A673 (cell line): ENCODE measurements around the gene ZSCAN5C. TPM values are rescaled to one million over a fixed set of nuclear protein-coding genes. Genes with fewer than 3 reads are reported as not detected.

Experiments
- Bru-seq: library from RNA; stranded (reverse); fragments of 400-500 nt; gene quantifications from one replicate; lab custom pipeline; 2021; lab: Mats Ljungman, UMichigan
- BruChase-seq, 2 experiments: library from RNA; stranded (reverse); fragments of 400-500 nt; gene quantifications; one replicate each; lab custom pipeline; 2021; lab: Mats Ljungman, UMichigan
- BruUV-seq: library from RNA; stranded (reverse); fragments of 400-500 nt; replicated peaks from 2 replicates; lab custom pipeline; 2021; lab: Mats Ljungman, UMichigan
- CTCF ChIA-PET: fragments of 300-600 bp; sonication (Branson Sonifier 250); formaldehyde crosslinking; loops from one replicate; lab custom pipeline; 2022; ENCODE audit warnings: antibody characterized with exemption; lab: Charles Lee
- POLR2A ChIA-PET: fragments of 300-600 bp; sonication (Branson Sonifier 250); formaldehyde crosslinking; loops from one replicate; lab custom pipeline; 2022; ENCODE audit warnings: antibody characterized with exemption; ENCODE audit not compliant: low non-redundant PET; lab: Charles Lee
- DNase-seq: peaks from one replicate; pipeline ENCODE4 v3.0.0-alpha.2; 2015; ENCODE audit warnings: low spot score
- H3K27ac ChIP-seq: fragments of 200-600 bp; sonication (generic); 2 replicates; pipeline ENCODE4 v1.5.1; 2016; ENCODE audit warnings: mixed run types, low read depth, mild to moderate bottlenecking, mixed read lengths, antibody characterized with exemption, low read length; ENCODE audit not compliant: poor library complexity, severe bottlenecking
- H3K27me3 ChIP-seq: fragments of 200-600 bp; sonication (generic); replicated peaks from 2 replicates; pipeline ENCODE4 v1.6.1; 2017; ENCODE audit warnings: mixed run types, low read depth, mild to moderate bottlenecking, mixed read lengths, antibody characterized with exemption, low read length; ENCODE audit not compliant: insufficient read depth, poor library complexity
- H3K36me3 ChIP-seq: fragments of 200-600 bp; sonication (generic); 2 replicates; pipeline ENCODE4 v1.6.1; 2016; ENCODE audit warnings: mixed run types, mild to moderate bottlenecking, mixed read lengths, antibody characterized with exemption, low read length; ENCODE audit not compliant: insufficient read depth, poor library complexity, severe bottlenecking
- H3K4me1 ChIP-seq: fragments of 200-600 bp; sonication (generic); 2 replicates; pipeline ENCODE4 v1.6.1; 2017; ENCODE audit warnings: mixed run types, mild to moderate bottlenecking, mixed read lengths, antibody characterized with exemption, low read length; ENCODE audit not compliant: insufficient read depth, poor library complexity, severe bottlenecking
- H3K4me3 ChIP-seq: fragments of 200-600 bp; sonication (generic); 2 replicates; pipeline ENCODE4 v1.5.1; 2016; ENCODE audit warnings: low read depth, mixed run types, mild to moderate bottlenecking, mixed read lengths, low read length; ENCODE audit not compliant: poor library complexity, severe bottlenecking
- H3K9me3 ChIP-seq: fragments of 200-600 bp; sonication (generic); 2 replicates; pipeline ENCODE4 v1.6.1; 2016; ENCODE audit warnings: mixed run types, low read depth, mild to moderate bottlenecking, mixed read lengths, antibody characterized with exemption, low read length; ENCODE audit not compliant: poor library complexity, severe bottlenecking
- EZH2 ChIP-seq: fragments of 200-600 bp; sonication (generic); IDR thresholded peaks from 2 replicates; pipeline ENCODE4 v1.6.1; 2017; ENCODE audit warnings: borderline replicate concordance, low read depth, mild to moderate bottlenecking, mixed read lengths, antibody characterized with exemption, low read length; ENCODE audit not compliant: poor library complexity, severe bottlenecking
- intact Hi-C: fragments of 100-400 bp; cut with micrococcal nuclease; formaldehyde crosslinking; loops from one replicate; pipeline ENCODE4 v1.10.0; 2022; ENCODE audit not compliant: unreplicated experiment
- long read RNA-seq: library from polyadenylated mRNA; stranded (forward); transcript quantifications from one replicate; pipeline ENCODE4 v2.0.0, GENCODE V29; 2022
- total RNA-seq: library from RNA; stranded (reverse); gene quantifications from 2 replicates; pipeline ENCODE4 v1.2.3, GENCODE V29; 2021
- TF ChIP-seq, protein P1 (sequence below): fragments of 300-800, 200-600 bp; sonication (generic); conservative IDR thresholded peaks from 2 replicates; pipeline ENCODE4 v1.5.1; 2017; ENCODE audit warnings: low read depth, mild to moderate bottlenecking, antibody characterized with exemption, low read length, moderate library complexity, mixed read lengths

ZSCAN5C gene, protein sequence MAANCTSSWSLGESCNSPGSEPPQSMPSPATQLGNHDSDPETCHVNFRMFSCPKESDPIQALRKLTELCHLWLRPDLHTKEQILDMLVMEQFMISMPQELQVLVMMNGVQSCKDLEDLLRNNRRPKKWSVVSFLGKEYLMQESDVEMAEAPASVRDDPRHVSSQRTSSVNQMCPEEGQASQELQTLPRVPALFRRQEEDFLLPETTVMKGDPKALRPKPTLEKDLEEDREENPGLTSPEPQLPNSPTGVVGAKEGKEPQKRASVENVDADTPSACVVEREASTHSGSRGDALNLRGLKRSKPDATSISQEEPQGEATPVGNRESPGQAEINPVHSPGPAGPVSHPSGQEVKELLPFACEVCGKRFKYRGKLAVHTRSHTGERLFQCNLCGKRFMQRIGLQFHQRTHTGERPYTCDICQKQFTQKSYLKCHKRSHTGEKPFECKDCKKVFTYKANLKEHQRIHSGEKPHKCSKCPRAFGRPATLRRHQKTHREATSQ
- total RNA-seq (not detected in 2 replicates), Bru-seq, nascent RNA (not detected), BruChase-seq, experiment 1, labeled RNA remaining after a 2-hour chase (not detected), BruChase-seq, experiment 2, labeled RNA remaining after a 6-hour chase (not detected)
- long read RNA-seq, result 0 reads

DNA sequence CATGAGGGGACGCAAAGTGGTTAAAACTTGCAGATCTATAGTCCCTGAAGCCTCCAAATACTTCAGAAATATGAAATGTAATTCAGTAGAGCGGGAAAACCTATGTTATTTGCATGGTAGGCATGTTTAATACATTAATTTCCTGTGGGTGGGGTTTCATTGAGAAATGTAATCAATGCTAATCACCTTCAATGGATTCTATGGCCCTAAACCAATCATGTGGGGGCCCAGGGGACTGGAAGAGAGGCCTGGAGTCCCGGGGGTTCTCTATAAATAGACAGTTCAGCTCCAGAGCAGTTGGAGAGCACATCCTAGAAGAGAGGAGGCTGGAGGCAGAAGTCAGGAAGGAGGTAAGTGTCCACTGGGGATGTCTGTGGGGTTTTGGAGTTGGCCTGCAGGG, at the start of gene ZSCAN5C:
ZSCAN5C (plus strand) TSS at position 301 of the 400 bp plus-strand sequence. CDS start 3,641 bp downstream, outside the sequence.
- H3K4me3 ChIP-seq, result no peak within 1 kb of the TSS
- CTCF ChIA-PET, result no interaction called here
- H3K27ac ChIP-seq, result no peak within 1 kb of the TSS
- no peaks in the 10 kb centered on the region for H3K4me1 ChIP-seq
- POLR2A ChIA-PET, result no interaction called here
- BruUV-seq, result no TSS peak
- no peaks in the 10 kb centered on the region for H3K36me3 ChIP-seq
- intact Hi-C loops, result no loop called here
- no peak for DNase-seq
- H3K9me3 ChIP-seq, result no peaks in the 10 kb centered on the region
- TF ChIP-seq EZH2, result no peak
- TF ChIP-seq, protein P1, sequence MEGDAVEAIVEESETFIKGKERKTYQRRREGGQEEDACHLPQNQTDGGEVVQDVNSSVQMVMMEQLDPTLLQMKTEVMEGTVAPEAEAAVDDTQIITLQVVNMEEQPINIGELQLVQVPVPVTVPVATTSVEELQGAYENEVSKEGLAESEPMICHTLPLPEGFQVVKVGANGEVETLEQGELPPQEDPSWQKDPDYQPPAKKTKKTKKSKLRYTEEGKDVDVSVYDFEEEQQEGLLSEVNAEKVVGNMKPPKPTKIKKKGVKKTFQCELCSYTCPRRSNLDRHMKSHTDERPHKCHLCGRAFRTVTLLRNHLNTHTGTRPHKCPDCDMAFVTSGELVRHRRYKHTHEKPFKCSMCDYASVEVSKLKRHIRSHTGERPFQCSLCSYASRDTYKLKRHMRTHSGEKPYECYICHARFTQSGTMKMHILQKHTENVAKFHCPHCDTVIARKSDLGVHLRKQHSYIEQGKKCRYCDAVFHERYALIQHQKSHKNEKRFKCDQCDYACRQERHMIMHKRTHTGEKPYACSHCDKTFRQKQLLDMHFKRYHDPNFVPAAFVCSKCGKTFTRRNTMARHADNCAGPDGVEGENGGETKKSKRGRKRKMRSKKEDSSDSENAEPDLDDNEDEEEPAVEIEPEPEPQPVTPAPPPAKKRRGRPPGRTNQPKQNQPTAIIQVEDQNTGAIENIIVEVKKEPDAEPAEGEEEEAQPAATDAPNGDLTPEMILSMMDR, result no peak
- peaks cover 13% of the 10 kb centered on the region for H3K27me3 ChIP-seq

DNA sequence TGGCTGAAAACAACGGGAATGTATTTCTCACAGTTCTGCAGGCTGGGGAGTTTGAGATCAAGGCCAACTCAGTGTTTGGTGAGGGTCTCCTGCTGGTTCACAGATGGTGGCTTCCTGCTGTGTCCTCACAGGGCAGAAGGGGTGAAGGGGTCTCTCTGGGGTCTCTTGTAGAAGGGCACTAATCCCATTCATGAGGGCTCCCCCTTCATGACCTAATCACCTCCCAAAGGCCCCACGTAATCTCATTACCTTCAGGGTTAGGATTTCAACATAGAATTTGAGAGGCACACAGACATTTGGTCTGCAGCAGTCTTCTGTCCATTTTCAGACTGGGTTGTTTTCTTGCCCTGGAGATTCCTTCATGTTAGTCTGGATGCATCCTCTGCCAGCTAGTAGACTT, 49.4 kb upstream of the ZSCAN5C start:
- no TSS peak for BruUV-seq
- H3K4me3 ChIP-seq, result no peak overlapping the region
- H3K36me3 ChIP-seq, result peaks cover 7% of the 10 kb centered on the region
- no peak overlapping the region for H3K27ac ChIP-seq
- no peak for TF ChIP-seq EZH2
- TF ChIP-seq, protein P1, result no peak
- CTCF ChIA-PET, result no interaction called here
- no peak for DNase-seq
- no peaks in the 10 kb centered on the region for H3K4me1 ChIP-seq
- H3K27me3 ChIP-seq, result no peaks in the 10 kb centered on the region
- POLR2A ChIA-PET, result no interaction called here
- no peaks in the 10 kb centered on the region for H3K9me3 ChIP-seq
- intact Hi-C loops, result no loop called here

DNA sequence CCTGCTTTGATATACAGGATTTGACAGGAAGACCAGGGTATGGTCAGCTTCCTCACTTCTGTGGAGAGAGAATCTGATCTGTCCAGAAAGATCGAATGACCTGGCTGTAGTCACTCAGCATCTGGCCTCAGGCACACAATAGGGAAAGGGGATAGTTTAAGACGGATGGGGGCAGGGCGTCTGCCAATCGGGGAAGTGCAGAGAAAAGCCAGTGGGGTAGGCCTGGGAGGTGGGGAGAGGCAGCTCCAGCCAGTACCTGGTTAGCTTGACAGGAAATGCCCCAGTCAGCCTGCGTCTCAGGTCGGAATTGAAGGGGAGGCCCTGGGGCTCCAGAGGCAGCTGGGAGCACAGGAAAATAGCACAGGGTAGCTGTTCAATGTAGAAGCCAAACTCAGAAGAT, 48.6 kb upstream of the ZSCAN5C start:
- intact Hi-C loops, result no loop called here
- Histone ChIP-seq H3K27me3 (no peaks in the 10 kb centered on the region), H3K27ac (no peak overlapping the region), H3K9me3 (no peaks in the 10 kb centered on the region), H3K4me1 (no peaks in the 10 kb centered on the region), H3K4me3 (no peak overlapping the region), H3K36me3 (peaks cover 7% of the 10 kb centered on the region)
- CTCF ChIA-PET, result no interaction called here
- POLR2A ChIA-PET, result no interaction called here
- DNase-seq, result no peak
- no TSS peak for BruUV-seq
- TF ChIP-seq, protein P1, result no peak
- no peak for TF ChIP-seq EZH2
